CD4-positive, alpha-beta T cell treated with Interleukin-12 subunit alpha and Interleukin-12 subunit beta, for 1 hour (primary cell): ENCODE data around the gene HID1.
"Not testable (repeated sequence)": the region's sequence is repeated elsewhere in the genome, so short reads cannot be mapped to it uniquely, and the experiment has no call there.

ENCODE experiments used
- DNase-seq: peaks from one replicate; pipeline ENCODE4 v3.0.0-alpha.2; 2020

HID1 gene

GRCh38 chr17:74920642-74921025 is 51.9 kb downstream of the HID1 start:
- no peak for DNase-seq

GRCh38 chr17:74920306-74920620 is 52.3 kb downstream of the HID1 start:
- no peak for DNase-seq

- no peak for DNase-seq
Measured at GRCh38 chr17:74919440-74920305, 52.9 kb downstream of the HID1 start.

GRCh38 chr17:74918906-74919305 is 53.7 kb downstream of the HID1 start:
- DNase-seq, result no peak

GRCh38 chr17:74917430-74917829 is 55.1 kb downstream of the HID1 start:
- DNase-seq, result no peak

GRCh38 chr17:74916851-74917199 is 55.7 kb downstream of the HID1 start:
- DNase-seq, result no peak

- no peak for DNase-seq
Measured at GRCh38 chr17:74916136-74916850, 56.3 kb downstream of the HID1 start.

- DNase-seq, result not testable (repeated sequence)
Measured at GRCh38 chr17:74911423-74911822, 61.1 kb downstream of the HID1 start.

GRCh38 chr17:74909097-74909496 is 63.5 kb downstream of the HID1 start:
- DNase-seq, result not testable (repeated sequence)

- DNase-seq, result no peak
Measured at GRCh38 chr17:74907012-74907411, 65.5 kb downstream of the HID1 start.

GRCh38 chr17:74906214-74906793 is 66.3 kb downstream of the HID1 start:
- not testable (repeated sequence) for DNase-seq

- no peak for DNase-seq
Measured at GRCh38 chr17:74904687-74905409, 67.7 kb downstream of the HID1 start.

- DNase-seq, result no peak
Measured at GRCh38 chr17:74903671-74904070, 68.9 kb downstream of the HID1 start.

- DNase-seq, result no peak
Measured at GRCh38 chr17:74903034-74903433, 69.5 kb downstream of the HID1 start.

GRCh38 chr17:74901353-74902135 is 71.0 kb downstream of the HID1 start:
- DNase-seq, result no peak
